GM12878 (cell line): ENCODE data around the gene HNF4A. TPM values are rescaled to one million over a fixed set of nuclear protein-coding genes. Genes with fewer than 3 reads are reported as not detected.
A peak's percentile ranks its signal among the peaks of the same experiment; 100 is the strongest.

Experiments used
- BCL11A ChIP-seq: IDR thresholded peaks from 2 replicates; pipeline ENCODE4 v1.6.1; 2011; ENCODE audit warnings: low read depth, low read length
- CTCF ChIP-seq, 3 experiments: IDR thresholded peaks in 2 of 3; conservative IDR thresholded peaks in 1 of 3; 2 replicates each; pipeline ENCODE4 v1.5.1; 2011; ENCODE audit warnings: low read depth in 3 of 3, low read length in 3 of 3, mild to moderate bottlenecking in 3 of 3, control low read depth in 2 of 3, moderate library complexity in 2 of 3, inconsistent platforms in 1 of 3, mixed read lengths in 1 of 3; ENCODE audit not compliant: control insufficient read depth in 2 of 3, insufficient read depth in 1 of 3; ENCODE audit errors: extremely low read depth in 1 of 3
- FOXK2 ChIP-seq: fragments of 450-650 bp; IDR thresholded peaks from 2 replicates; pipeline ENCODE4 v1.6.1; 2017; ENCODE audit warnings: mild to moderate bottlenecking, moderate library complexity
- HDGF ChIP-seq: fragments of 450-650 bp; IDR thresholded peaks from 2 replicates; pipeline ENCODE4 v1.6.1; 2016; ENCODE audit warnings: antibody characterized with exemption
- MTA3 ChIP-seq: IDR thresholded peaks from 2 replicates; pipeline ENCODE4 v1.6.1; 2012; ENCODE audit warnings: low read length, inconsistent platforms, borderline replicate concordance
- MYB ChIP-seq: fragments of 150-350 bp; IDR thresholded peaks from 2 replicates; pipeline ENCODE4 v1.6.1; 2014; ENCODE audit warnings: mild to moderate bottlenecking, low read depth, low read length, borderline replicate concordance
- NFYA ChIP-seq: IDR thresholded peaks from 2 replicates; pipeline ENCODE4 v1.6.1; 2011; ENCODE audit warnings: low read depth, mild to moderate bottlenecking, low read length, improper control_type of control experiment, borderline replicate concordance
- PBX3 ChIP-seq: IDR thresholded peaks from 2 replicates; pipeline ENCODE4 v1.6.1; 2011; ENCODE audit warnings: mild to moderate bottlenecking, low read depth, low read length, moderate library complexity; ENCODE audit not compliant: insufficient replicate concordance
- REST ChIP-seq: IDR thresholded peaks from 2 replicates; pipeline ENCODE4 v1.6.1; 2012; ENCODE audit warnings: mild to moderate bottlenecking, low read depth, low read length
- SIN3A ChIP-seq: IDR thresholded peaks from 2 replicates; pipeline ENCODE4 v1.6.1; 2012; ENCODE audit warnings: low read depth, low read length, improper control_type of control experiment
- STAT3 ChIP-seq: IDR thresholded peaks from 2 replicates; pipeline ENCODE4 v1.6.1; 2011; ENCODE audit warnings: low read depth, low read length, improper control_type of control experiment
- TBL1XR1 ChIP-seq: IDR thresholded peaks from 2 replicates; pipeline ENCODE4 v1.6.1; 2012; ENCODE audit warnings: low read depth, low read length, improper control_type of control experiment
- TCF3 ChIP-seq: IDR thresholded peaks from 2 replicates; pipeline ENCODE4 v1.6.1; 2012; ENCODE audit warnings: low read depth, mild to moderate bottlenecking, low read length, borderline replicate concordance; ENCODE audit not compliant: insufficient read depth
- USF2 ChIP-seq: IDR thresholded peaks from 2 replicates; pipeline ENCODE4 v1.6.1; 2011; ENCODE audit warnings: low read depth, low read length, improper control_type of control experiment, borderline replicate concordance
- polyA plus RNA-seq, 11 experiments: library from polyadenylated mRNA; depleted of rRNA in 4 of 11; unstranded in 6 of 11; stranded (reverse) in 5 of 11; fragments of >200 nt; fragmentation: Nextera tagmentation in 4 of 11; fragmentation: Illumina TruSeq in 1 of 11; extraction: Ambion mirVana in 4 of 11; extraction: Trizol in 1 of 11; gene quantifications; 1 replicate in 1 of 11; 2 replicates in 10 of 11; pipeline versions ENCODE4 v1.2.1 to v1.2.3, GENCODE V29; 2011 to 2016; ENCODE audit warnings: inconsistent platforms in 2 of 11, missing spikeins in 2 of 11, low read depth in 1 of 11
- total RNA-seq, 4 experiments: library from RNA; depleted of rRNA in 3 of 4; stranded (reverse); fragments of >200 nt in 3 of 4; fragmentation: Illumina TruSeq in 1 of 4; extraction: Trizol in 1 of 4; gene quantifications; 2 replicates each; pipeline versions ENCODE4 v1.2.1 to v1.2.3, GENCODE V29; 2013 to 2021
- TF ChIP-seq, protein P1 (sequence below): fragments of 150-350 bp; IDR thresholded peaks from 2 replicates; pipeline ENCODE4 v1.6.1; 2014; ENCODE audit warnings: mild to moderate bottlenecking, low read depth, low read length

HNF4A gene
- total and polyA plus RNA-seq, 10 of the 15 experiments (the other 5 are each of a cell fraction or from before 2014, with no cell fraction given) = 0.21 TPM; not detected in 9

DNA sequence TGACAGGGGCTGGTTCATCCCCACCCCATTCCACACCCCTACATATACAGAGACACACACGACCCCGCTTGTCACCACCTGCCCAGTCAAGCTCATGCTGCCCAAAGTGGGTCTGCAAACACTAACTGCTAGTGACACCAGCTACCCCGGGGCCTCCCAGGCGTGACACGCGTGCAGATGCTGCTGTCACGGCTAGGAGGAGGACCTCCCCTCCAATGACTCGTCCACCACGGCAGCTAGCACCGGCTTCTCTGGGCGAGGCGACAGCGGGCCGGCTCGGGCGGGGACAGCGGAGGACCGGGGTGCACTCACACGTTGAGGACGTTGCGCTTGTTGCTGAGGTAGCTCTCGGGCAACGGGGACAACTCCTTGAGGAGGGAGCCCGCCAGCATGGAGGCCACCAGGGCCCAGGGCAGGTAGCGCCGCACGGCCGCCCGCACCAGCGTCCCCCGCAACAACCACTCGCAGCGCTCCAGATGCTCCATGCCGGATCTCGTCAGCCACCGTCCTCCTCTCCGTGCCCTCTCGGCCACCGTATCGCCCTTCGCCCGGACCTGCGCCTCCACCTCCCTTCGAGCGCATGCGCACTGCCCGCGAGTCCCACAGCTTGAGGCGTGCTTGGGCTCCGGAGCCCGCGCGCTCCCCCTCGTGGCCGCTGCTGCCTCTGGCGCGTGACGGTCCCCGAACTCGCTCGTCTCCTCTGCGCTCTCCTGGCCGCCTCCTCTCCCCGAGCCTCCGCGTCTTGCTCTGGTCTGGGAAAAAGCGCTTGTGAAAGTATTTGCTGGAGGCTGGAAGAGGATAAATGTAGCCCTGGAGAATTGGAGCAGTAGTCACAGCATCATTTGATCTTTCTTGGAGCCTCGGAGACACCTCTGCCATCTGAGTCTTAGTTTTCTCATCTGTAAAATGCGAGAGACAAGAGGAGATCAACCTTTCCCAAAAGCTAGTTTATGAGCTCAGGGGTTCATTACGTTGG, 44.5 kb upstream of the HNF4A start, which contains the start of gene FITM2 (continued):
- TF ChIP-seq CTCF (IDR thresholded peaks at IDR 0.05 in 2 of 3, conservative IDR thresholded peaks at IDR 0.05 in 1 of 3; ENCODE audit: control insufficient read depth in 2 of 3, extremely low read depth in 1 of 3, insufficient read depth in 1 of 3, low read depth in 3 of 3, low read length in 3 of 3) (peak; percentile 95 to 99 (median 96); a peak in 5 of 6 replicates), TCF3 (0 out of 2 replicates have a peak, but pooled peaks have one; percentile 12), FOXK2 (peak; percentile 83), NFYA (no peak), USF2 (0 out of 2 replicates have a peak, but pooled peaks have one; percentile 5), SIN3A (peak; percentile 65; the same call in 1 of the 2 replicates), STAT3 (no peak), HDGF (peak; percentile 89), MYB (no peak), TBL1XR1 (peak; percentile 39), BCL11A (no peak), REST (0 out of 2 replicates have a peak, but pooled peaks have one; percentile 17), MTA3 (no peak), PBX3 (no peak)
- TF ChIP-seq, protein P1, sequence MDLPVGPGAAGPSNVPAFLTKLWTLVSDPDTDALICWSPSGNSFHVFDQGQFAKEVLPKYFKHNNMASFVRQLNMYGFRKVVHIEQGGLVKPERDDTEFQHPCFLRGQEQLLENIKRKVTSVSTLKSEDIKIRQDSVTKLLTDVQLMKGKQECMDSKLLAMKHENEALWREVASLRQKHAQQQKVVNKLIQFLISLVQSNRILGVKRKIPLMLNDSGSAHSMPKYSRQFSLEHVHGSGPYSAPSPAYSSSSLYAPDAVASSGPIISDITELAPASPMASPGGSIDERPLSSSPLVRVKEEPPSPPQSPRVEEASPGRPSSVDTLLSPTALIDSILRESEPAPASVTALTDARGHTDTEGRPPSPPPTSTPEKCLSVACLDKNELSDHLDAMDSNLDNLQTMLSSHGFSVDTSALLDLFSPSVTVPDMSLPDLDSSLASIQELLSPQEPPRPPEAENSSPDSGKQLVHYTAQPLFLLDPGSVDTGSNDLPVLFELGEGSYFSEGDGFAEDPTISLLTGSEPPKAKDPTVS = no peak
